Measurements from ENCODE around the gene OPN1MW. TPM values are rescaled to one million over a fixed set of nuclear protein-coding genes. Genes with fewer than 3 reads are reported as not detected.
A peak's percentile ranks its signal among the peaks of the same experiment; 100 is the strongest.
"Not testable (repeated sequence)": the region's sequence is repeated elsewhere in the genome, so short reads cannot be mapped to it uniquely, and the experiment has no call there.

OPN1MW gene
- not detected for total RNA-seq

DNA sequence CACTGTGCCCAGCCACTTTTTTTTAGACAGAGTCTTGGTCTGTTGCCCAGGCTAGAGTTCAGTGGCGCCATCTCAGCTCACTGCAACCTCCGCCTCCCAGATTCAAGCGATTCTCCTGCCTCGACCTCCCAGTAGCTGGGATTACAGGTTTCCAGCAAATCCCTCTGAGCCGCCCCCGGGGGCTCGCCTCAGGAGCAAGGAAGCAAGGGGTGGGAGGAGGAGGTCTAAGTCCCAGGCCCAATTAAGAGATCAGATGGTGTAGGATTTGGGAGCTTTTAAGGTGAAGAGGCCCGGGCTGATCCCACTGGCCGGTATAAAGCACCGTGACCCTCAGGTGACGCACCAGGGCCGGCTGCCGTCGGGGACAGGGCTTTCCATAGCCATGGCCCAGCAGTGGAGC, at the start of gene OPN1MW:
OPN1MW (plus strand) TSS at position 301 of the 400 bp plus-strand sequence; CDS start at position 383, 82 bp downstream.
- not testable (repeated sequence) for ATAC-seq; DNase-seq (ENCODE audit: low spot score)

GRCh38 chrX:154135458-154136229, 46.8 kb upstream of the OPN1MW start:
- DNase-seq (ENCODE audit: low spot score) (no peak), ATAC-seq (no peak)

GRCh38 chrX:154136627-154137161, 45.7 kb upstream of the OPN1MW start:
- DNase-seq (ENCODE audit: low spot score) (peak; percentile 62), ATAC-seq (peak; percentile 97)

DNA sequence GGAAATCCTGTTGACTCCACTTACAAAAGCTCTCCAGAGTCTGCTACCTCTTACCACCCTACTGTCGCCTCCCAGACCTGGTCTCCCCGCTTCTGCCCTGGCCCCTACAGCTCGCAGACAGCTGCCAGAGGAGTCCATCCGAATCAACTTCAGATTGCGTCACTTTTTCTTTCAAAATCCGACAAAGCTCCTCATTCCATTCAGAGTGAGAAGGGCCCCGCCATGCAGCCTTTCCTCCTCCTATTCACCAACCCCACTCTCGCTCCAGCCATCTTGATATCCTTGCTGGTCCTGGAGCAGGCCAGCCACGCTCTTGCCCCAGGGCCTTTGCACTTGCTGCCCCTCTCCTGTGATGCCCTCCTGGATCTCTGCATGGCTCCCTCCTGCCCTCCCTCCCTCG, 43.5 kb upstream of the OPN1MW start:
- no peak for ATAC-seq
- no peak for DNase-seq (ENCODE audit: low spot score)

GRCh38 chrX:154140206-154140605, 42.2 kb upstream of the OPN1MW start:
- no peak for ATAC-seq

DNA sequence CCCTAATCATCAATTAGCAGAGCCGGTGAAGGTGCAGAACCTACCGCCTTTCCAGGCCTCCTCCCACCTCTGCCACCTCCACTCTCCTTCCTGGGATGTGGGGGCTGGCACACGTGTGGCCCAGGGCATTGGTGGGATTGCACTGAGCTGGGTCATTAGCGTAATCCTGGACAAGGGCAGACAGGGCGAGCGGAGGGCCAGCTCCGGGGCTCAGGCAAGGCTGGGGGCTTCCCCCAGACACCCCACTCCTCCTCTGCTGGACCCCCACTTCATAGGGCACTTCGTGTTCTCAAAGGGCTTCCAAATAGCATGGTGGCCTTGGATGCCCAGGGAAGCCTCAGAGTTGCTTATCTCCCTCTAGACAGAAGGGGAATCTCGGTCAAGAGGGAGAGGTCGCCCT, 41.7 kb upstream of the OPN1MW start:
- DNase-seq (ENCODE audit: low spot score) (no peak), ATAC-seq (no peak)

More at GRCh38 chrX:154140206-154140605, 42.2 kb upstream of the OPN1MW start:
- DNase-seq (ENCODE audit: low spot score) = no peak

GRCh38 chrX:154142386-154142785, 40.0 kb upstream of the OPN1MW start:
- DNase-seq (ENCODE audit: low spot score) = no peak
- ATAC-seq = no peak

DNA sequence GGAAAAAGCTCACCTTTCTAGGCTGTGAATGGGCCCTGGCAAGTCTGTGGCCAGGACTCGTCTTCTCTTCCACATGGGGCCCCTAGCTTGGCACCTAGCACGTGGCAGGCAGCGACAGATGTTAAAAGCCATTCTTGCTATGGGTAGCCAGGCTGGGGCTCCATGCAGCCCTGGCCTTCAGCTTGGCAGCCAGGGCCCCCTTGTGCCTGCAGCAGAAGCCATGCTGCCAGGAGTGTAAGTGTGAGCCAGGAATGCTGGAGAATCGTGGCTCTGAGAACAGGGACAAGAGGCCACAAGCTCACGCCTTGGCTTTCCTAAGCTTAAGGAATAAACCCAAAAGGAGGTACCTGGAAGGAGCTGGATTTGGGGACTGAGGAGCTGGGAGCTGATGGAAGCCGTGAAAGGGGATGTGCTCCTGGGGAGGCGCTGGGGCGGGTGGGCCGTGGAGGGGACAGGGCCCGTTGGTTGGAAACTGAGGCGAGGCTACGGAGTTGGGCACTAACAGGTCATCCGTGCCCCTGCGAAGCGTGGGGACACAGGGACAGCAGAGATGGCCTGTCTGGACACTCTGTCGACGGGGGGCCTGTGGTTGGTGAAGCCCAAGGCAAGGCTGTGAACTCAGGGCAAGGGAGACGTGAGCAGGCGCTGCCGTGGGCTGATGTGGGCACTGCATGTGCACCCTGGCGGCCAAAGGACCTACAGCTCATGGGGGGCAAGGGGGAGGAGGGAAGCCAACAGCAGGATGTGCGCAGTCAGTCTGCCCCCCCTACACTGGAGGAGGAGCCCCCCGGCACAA, 39.2 kb upstream of the OPN1MW start:
- no peak for DNase-seq (ENCODE audit: low spot score)
- no peak for ATAC-seq

- DNase-seq (ENCODE audit: low spot score); ATAC-seq: not testable (repeated sequence)
These were observed 38.4 kb upstream of the OPN1MW start, which contains the start of gene OPN1LW for GRCh38 chrX:154144010-154144409. OPN1LW (plus strand) TSS chrX:154144243; CDS start chrX:154144284, 41 bp downstream.

DNA sequence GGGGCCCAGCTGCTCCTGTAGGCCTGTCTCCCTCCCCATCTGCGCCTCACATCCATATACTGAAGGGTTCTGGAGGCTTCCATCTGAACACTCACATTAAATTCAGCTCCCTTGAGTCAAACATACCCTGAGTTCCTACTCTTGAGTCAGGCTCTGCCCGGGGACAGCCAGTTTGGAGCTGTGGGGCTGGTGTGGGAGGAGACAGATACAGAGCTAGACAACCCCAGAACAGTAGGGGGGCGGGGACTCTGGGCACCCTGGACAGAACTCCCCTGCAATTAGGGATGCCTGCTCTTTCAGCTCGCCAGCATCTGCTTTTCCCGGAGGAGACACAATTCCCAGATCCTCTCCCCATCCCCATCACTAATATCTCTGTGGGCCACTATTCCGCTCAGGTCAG, 31.4 kb upstream of the OPN1MW start:
- ATAC-seq; DNase-seq (ENCODE audit: low spot score): not testable (repeated sequence)

DNA sequence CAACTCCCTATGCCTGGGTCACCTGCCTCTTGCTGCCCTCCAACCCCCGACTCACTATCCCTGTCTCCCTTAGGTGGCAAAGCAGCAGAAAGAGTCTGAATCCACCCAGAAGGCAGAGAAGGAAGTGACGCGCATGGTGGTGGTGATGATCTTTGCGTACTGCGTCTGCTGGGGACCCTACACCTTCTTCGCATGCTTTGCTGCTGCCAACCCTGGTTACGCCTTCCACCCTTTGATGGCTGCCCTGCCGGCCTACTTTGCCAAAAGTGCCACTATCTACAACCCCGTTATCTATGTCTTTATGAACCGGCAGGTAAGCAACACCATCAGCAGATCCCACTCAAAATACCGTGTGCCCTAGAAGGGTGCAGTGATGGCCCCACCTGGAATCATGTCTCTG, 26.2 kb upstream of the OPN1MW start:
- DNase-seq (ENCODE audit: low spot score); ATAC-seq: not testable (repeated sequence)

- DNase-seq (ENCODE audit: low spot score) = not testable (repeated sequence)
- ATAC-seq = peak; percentile 57
These were observed 25.2 kb upstream of the OPN1MW start for GRCh38 chrX:154157207-154157606.

GRCh38 chrX:154159345-154159744, 23.1 kb upstream of the OPN1MW start:
- not testable (repeated sequence) for ATAC-seq; DNase-seq (ENCODE audit: low spot score)

DNA sequence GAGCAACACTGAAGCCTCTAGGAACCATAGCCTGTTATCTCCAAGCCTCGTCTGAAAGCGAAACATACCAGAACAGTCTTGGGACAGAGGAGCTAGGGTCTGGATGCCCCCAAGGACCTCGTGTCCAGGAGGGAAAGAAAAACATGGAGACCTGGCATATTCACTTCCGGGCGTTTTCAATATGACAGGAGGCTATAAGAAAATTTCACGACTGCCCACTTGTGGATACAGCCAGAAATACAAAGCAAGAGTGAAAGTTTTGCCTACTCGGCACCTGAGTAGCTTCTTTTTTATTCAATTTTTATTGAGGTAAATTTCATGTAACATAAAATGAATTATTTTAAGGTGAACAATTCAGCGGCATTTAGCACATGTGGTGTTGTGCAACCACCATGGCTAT, 17.5 kb upstream of the OPN1MW start:
- DNase-seq (ENCODE audit: low spot score); ATAC-seq: not testable (repeated sequence)

GRCh38 chrX:154168384-154168783, 14.0 kb upstream of the OPN1MW start:
- not testable (repeated sequence) for DNase-seq (ENCODE audit: low spot score); ATAC-seq

- DNase-seq (ENCODE audit: low spot score) = not testable (repeated sequence)
- ATAC-seq = peak; percentile 65
These were observed 9.9 kb upstream of the OPN1MW start for GRCh38 chrX:154172535-154172943.

- ATAC-seq = not testable (repeated sequence)
These were observed 8.0 kb upstream of the OPN1MW start for GRCh38 chrX:154174356-154174755.

GRCh38 chrX:154183794-154184193, 1.4 kb downstream of the OPN1MW start:
- not testable (repeated sequence) for DNase-seq (ENCODE audit: low spot score); ATAC-seq

More at GRCh38 chrX:154174356-154174755, 8.0 kb upstream of the OPN1MW start:
- not testable (repeated sequence) for DNase-seq (ENCODE audit: low spot score)

GRCh38 chrX:154192846-154193245, 10.4 kb downstream of the OPN1MW start:
- DNase-seq (ENCODE audit: low spot score); ATAC-seq: not testable (repeated sequence)

DNA sequence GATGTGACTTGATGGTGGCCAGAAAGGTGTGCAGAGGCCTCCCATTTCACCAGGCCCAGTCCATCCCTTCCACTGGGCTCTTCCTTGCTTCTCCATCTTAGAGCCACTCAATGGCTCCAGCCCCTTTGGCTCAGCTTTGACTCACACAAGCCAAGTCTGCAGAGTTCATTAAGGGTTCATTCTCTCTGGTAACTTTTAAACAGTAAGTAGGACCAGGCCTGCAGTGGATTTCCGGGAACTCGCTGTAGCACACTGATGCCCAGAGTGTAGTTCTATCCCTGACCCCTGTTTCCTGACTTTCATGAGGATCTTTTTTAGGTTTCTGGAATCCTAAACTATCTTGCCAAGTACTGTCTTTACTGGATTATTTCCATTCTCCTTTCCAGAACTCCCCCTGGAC, 11.9 kb downstream of the OPN1MW start:
- not testable (repeated sequence) for DNase-seq (ENCODE audit: low spot score)
- peak; percentile 61 for ATAC-seq

DNA sequence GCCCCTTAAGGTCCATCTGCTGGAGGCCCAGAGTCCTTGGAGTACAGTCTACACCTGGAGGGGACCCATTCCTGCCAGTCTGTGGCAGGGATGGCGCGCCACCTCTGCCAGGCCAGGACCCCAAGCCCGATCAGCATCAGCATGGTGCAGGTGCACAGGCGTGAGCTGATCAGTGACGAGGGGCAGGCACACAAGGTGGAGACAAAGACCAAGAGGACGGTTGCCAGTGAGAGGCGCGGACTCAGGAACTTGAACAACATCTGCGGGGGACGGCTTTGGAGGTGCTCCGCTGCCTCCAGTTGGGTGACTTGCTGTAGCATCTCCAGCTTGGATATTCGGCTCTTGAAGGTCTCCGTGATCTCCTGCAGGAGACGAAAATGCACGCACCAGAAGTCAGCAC, 14.1 kb downstream of the OPN1MW start:
- ATAC-seq; DNase-seq (ENCODE audit: low spot score): not testable (repeated sequence)
